Measurements from ENCODE around the gene ADAMTS15.

- TF ChIP-seq CTCF (IDR thresholded peaks at IDR 0.05) (no peak), POLR2A (IDR thresholded peaks at IDR 0.05; ENCODE audit: low read depth) (no peak)
Observed at GRCh38 chr11:130409594-130410388, 38.7 kb upstream of the ADAMTS15 start.
